Measurements from ENCODE around the gene AFP. TPM values are rescaled to one million over a fixed set of nuclear protein-coding genes. Genes with fewer than 3 reads are reported as not detected.

AFP gene
- total and polyA plus RNA-seq, 8 donors = 0.40 to 1.5 TPM; not detected in 6

- Histone ChIP-seq H3K27me3 (no peaks in the 10 kb centered on the region), H3K4me1 (peaks cover 0 to 11% (median 0%) of the 10 kb centered on the region in 3 donors), H3K27ac (no peak overlapping the region), H3K36me3 (no peaks in the 10 kb centered on the region), H3K9me3 (no peaks in the 10 kb centered on the region), H3K4me3 (no peak overlapping the region)
- DNase-seq (no peak), ATAC-seq (peak in 3 of 4 donors; percentile 41 to 48 (median 41)), FAIRE-seq (no peak)
- intact Hi-C loops (cut with DNase I) = no loop called here
- peak in 2 of 4 donors; percentile 9 to 23 for TF ChIP-seq CTCF (IDR thresholded peaks at IDR 0.05)
- 57 to 68% methylated on average over 3 of the region's 3 CpGs for WGBS, 2 donors
These were observed 1.7 kb upstream of the AFP start for GRCh38 chr4:73434311-73434710.

- Histone ChIP-seq H3K9me3 (no peaks in the 10 kb centered on the region), H3K27me3 (no peaks in the 10 kb centered on the region), H3K36me3 (no peaks in the 10 kb centered on the region), H3K27ac (no peak overlapping the region), H3K4me3 (no peak overlapping the region), H3K4me1 (peaks cover 0 to 11% (median 0%) of the 10 kb centered on the region in 3 donors)
- intact Hi-C loops (cut with DNase I) = no loop called here
- ATAC-seq = no peak
- DNase-seq = no peak
- 80 to 85% methylated on average over 3 of the region's 3 CpGs for WGBS, 2 donors
- no peak for FAIRE-seq
- TF ChIP-seq CTCF (IDR thresholded peaks at IDR 0.05) = no peak
These were observed 895 bp downstream of the AFP start for GRCh38 chr4:73436674-73437557.

GRCh38 chr4:73437558-73437956 is 1.5 kb downstream of the AFP start:
- no peak for ATAC-seq
- no peak for DNase-seq
- Histone ChIP-seq H3K27me3 (no peaks in the 10 kb centered on the region), H3K36me3 (no peaks in the 10 kb centered on the region), H3K4me1 (peaks cover 0 to 12% (median under 1%) of the 10 kb centered on the region in 3 donors), H3K9me3 (no peaks in the 10 kb centered on the region), H3K27ac (no peak overlapping the region), H3K4me3 (no peak overlapping the region)
- no peak for TF ChIP-seq CTCF (IDR thresholded peaks at IDR 0.05)
- no peak for FAIRE-seq
- intact Hi-C loops (cut with DNase I) = no loop called here

GRCh38 chr4:73438048-73438447 is 2.0 kb downstream of the AFP start:
- H3K4me1 ChIP-seq = peaks cover 0 to 7% (median 4%) of the 10 kb centered on the region in 3 donors
- H3K27me3 ChIP-seq = no peaks in the 10 kb centered on the region
- 84 to 91% methylated on average over 1 of the region's 1 CpG for WGBS, 2 donors
- no peak for DNase-seq
- H3K9me3 ChIP-seq = no peaks in the 10 kb centered on the region
- H3K36me3 ChIP-seq = no peaks in the 10 kb centered on the region
- no peak overlapping the region for H3K4me3 ChIP-seq
- no peak overlapping the region for H3K27ac ChIP-seq
- no peak for FAIRE-seq
- TF ChIP-seq CTCF (IDR thresholded peaks at IDR 0.05) = no peak
- ATAC-seq = no peak
- intact Hi-C loops (cut with DNase I) = no loop called here

Data from pancreas (tissue), 10 donors.